OCI-LY7 (cell line): Measurements from ENCODE around the gene TCF25.

Source experiments
- CTCF ChIP-seq: fragments of 200-600 bp; sonication (generic); conservative IDR thresholded peaks from 2 replicates; pipeline ENCODE4 v1.5.1; 2014; ENCODE audit warnings: mild to moderate bottlenecking, antibody characterized with exemption, low read length, moderate library complexity, mixed read lengths
- EZH2phosphoT487 ChIP-seq: fragments of 200-600 bp; sonication (generic); IDR thresholded peaks from 2 replicates; pipeline ENCODE4 v1.6.1; 2018; ENCODE audit warnings: low read depth, borderline replicate concordance, mild to moderate bottlenecking, mixed run types, antibody characterized with exemption, low read length, moderate library complexity, mixed read lengths

DNA sequence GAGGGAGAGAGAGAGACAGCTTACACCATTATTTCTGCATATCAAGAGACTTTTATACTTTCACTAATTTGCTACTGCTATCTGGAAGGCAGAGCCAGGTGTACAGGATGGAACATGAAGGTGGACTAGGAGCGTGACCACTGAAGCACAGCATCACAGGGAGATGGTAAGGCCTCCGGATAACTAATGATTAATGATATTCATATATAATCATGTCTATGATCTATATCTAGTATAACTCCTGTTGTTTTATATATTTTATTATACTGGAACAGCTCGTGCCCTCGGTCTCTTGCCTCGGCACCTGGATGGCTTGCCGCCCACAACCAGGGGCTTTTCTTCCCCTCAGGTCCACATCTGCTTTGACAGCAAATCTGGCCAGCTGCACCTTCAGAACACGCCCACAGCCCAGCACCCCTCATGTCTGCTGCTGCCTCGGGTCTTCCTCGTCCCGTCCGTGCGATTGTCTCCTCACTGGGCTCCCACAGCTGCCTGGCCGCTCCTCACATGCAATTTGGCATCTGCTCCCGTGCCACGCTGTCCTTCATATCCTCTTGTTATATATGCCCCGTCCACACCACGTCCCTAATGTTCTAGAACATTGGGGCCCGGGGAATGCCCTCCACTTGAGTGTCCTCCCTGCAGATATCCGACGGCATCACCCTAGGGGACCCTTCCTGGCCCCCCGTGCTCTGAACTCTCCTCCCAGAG lies 64.9 kb downstream of the TCF25 start:
- TF ChIP-seq CTCF, result no peak
- no peak for TF ChIP-seq EZH2phosphoT487
